ENCODE measurements around the gene ANKDD1B. TPM values are rescaled to one million over a fixed set of nuclear protein-coding genes. Genes with fewer than 3 reads are reported as not detected.

The ANKDD1B gene
- total and polyA plus RNA-seq, 9 of the 15 experiments (the other 6 are each of a cell fraction or from before 2014, with no cell fraction given) = 0.04 to 0.29 (median 0.18) TPM; not detected in 1

DNA sequence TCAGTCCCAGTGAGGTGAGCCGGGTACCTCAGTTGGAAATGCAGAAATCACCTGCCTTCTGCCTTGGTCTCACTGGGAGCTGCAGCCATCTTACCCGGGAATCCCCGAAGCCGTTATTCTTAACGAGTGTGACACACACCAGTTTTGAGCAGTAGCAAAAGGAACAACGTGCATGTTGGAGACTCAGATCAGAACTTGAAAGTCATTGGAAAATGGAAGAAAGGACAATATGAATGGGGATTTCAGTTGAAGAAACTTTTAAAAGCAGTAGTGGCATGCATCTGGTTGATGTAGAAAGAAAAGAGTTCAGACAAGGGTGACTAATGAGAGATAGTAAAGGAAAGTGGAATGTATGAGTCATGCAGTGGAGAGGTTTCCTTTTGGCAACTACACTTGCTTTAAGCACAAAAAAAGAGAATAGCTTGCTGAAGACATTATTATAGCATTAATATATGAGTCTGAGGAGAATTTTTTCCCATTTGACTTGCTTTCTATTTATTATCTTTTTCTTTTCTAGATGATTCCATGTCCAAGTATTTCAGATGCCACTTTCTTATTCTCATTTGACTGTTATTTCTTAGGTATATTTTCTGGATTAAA lies 44.4 kb upstream of the ANKDD1B start (continued):
- TF ChIP-seq, protein P1, sequence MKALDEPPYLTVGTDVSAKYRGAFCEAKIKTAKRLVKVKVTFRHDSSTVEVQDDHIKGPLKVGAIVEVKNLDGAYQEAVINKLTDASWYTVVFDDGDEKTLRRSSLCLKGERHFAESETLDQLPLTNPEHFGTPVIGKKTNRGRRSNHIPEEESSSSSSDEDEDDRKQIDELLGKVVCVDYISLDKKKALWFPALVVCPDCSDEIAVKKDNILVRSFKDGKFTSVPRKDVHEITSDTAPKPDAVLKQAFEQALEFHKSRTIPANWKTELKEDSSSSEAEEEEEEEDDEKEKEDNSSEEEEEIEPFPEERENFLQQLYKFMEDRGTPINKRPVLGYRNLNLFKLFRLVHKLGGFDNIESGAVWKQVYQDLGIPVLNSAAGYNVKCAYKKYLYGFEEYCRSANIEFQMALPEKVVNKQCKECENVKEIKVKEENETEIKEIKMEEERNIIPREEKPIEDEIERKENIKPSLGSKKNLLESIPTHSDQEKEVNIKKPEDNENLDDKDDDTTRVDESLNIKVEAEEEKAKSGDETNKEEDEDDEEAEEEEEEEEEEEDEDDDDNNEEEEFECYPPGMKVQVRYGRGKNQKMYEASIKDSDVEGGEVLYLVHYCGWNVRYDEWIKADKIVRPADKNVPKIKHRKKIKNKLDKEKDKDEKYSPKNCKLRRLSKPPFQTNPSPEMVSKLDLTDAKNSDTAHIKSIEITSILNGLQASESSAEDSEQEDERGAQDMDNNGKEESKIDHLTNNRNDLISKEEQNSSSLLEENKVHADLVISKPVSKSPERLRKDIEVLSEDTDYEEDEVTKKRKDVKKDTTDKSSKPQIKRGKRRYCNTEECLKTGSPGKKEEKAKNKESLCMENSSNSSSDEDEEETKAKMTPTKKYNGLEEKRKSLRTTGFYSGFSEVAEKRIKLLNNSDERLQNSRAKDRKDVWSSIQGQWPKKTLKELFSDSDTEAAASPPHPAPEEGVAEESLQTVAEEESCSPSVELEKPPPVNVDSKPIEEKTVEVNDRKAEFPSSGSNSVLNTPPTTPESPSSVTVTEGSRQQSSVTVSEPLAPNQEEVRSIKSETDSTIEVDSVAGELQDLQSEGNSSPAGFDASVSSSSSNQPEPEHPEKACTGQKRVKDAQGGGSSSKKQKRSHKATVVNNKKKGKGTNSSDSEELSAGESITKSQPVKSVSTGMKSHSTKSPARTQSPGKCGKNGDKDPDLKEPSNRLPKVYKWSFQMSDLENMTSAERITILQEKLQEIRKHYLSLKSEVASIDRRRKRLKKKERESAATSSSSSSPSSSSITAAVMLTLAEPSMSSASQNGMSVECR (CRISPR knock-in tag; IDR thresholded peaks at IDR 0.05) = no peak
- TF ChIP-seq ELF1 (tag; IDR thresholded peaks at IDR 0.05) (no peak), ELF4 (CRISPR knock-in tag; IDR thresholded peaks at IDR 0.05) (peak; percentile 78; the same call in 1 of the 2 replicates), MYBL2 (IDR thresholded peaks at IDR 0.05; ENCODE audit: low read depth) (peak; percentile 81), MYBL2 (CRISPR knock-in tag; IDR thresholded peaks at IDR 0.05; ENCODE audit: borderline replicate concordance) (no peak), FOXK2 (conservative IDR thresholded peaks at IDR 0.05 in 1 of 2, IDR thresholded peaks at IDR 0.05 in 1 of 2; ENCODE audit: low read depth in 2 of 2) (peak; percentile 34 to 45; a peak in 2 of 4 replicates), YBX1 (IDR thresholded peaks at IDR 0.05) (no peak), HDAC8 (tag; IDR thresholded peaks at IDR 0.05) (no peak), CBX2 (IDR thresholded peaks at IDR 0.05; ENCODE audit: insufficient read depth, low read length, poor library complexity, severe bottlenecking) (no peak), CBX3 (IDR thresholded peaks at IDR 0.05; ENCODE audit: borderline replicate concordance in 1 of 2, low read length in 2 of 2) (no peak)
- TF ChIP-seq, protein P2, sequence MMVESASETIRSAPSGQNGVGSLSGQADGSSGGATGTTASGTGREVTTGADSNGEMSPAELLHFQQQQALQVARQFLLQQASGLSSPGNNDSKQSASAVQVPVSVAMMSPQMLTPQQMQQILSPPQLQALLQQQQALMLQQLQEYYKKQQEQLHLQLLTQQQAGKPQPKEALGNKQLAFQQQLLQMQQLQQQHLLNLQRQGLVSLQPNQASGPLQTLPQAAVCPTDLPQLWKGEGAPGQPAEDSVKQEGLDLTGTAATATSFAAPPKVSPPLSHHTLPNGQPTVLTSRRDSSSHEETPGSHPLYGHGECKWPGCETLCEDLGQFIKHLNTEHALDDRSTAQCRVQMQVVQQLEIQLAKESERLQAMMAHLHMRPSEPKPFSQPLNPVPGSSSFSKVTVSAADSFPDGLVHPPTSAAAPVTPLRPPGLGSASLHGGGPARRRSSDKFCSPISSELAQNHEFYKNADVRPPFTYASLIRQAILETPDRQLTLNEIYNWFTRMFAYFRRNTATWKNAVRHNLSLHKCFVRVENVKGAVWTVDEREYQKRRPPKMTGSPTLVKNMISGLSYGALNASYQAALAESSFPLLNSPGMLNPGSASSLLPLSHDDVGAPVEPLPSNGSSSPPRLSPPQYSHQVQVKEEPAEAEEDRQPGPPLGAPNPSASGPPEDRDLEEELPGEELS (CRISPR knock-in tag; IDR thresholded peaks at IDR 0.05; ENCODE audit: borderline replicate concordance) = no peak
- TF ChIP-seq, protein P3, sequence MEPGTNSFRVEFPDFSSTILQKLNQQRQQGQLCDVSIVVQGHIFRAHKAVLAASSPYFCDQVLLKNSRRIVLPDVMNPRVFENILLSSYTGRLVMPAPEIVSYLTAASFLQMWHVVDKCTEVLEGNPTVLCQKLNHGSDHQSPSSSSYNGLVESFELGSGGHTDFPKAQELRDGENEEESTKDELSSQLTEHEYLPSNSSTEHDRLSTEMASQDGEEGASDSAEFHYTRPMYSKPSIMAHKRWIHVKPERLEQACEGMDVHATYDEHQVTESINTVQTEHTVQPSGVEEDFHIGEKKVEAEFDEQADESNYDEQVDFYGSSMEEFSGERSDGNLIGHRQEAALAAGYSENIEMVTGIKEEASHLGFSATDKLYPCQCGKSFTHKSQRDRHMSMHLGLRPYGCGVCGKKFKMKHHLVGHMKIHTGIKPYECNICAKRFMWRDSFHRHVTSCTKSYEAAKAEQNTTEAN (CRISPR knock-in tag; IDR thresholded peaks at IDR 0.05) = no peak
- TF ChIP-seq, protein P4, sequence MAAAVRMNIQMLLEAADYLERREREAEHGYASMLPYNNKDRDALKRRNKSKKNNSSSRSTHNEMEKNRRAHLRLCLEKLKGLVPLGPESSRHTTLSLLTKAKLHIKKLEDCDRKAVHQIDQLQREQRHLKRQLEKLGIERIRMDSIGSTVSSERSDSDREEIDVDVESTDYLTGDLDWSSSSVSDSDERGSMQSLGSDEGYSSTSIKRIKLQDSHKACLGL (CRISPR knock-in tag; IDR thresholded peaks at IDR 0.05; ENCODE audit: borderline replicate concordance, poor library complexity, severe bottlenecking) = no peak

Measured in K562 (cell line).